ENCODE results near the gene AARS2.

DNA sequence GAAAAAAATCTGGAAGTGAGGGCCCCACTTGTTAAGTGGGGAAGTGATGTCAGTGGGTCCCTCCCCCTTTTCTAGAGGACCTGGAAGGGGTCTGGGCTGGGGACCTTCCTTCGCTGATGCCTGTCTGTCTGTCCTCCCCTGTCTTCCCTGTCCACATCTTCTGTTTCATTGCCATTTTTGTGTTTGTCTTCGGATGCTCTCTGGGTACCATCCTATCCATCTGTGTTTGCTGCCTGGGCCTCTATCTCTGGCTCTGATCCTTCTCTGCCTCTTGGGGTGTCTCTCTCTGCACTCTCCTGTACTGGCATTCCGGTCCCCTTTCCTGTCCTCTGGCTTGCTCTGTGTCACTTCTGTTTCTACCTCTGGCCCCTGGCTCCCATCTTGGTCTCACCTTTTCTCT lies 40.6 kb downstream of the AARS2 start:
- no peak for TF ChIP-seq RAD21 (IDR thresholded peaks at IDR 0.05; ENCODE audit: insufficient read depth, low read depth, low read length)
- no peak for TF ChIP-seq POLR2AphosphoS5 (IDR thresholded peaks at IDR 0.05; ENCODE audit: low read length)
- TF ChIP-seq SP1 (IDR thresholded peaks at IDR 0.05; ENCODE audit: low read depth, low read length): no peak
- TF ChIP-seq, protein P1, sequence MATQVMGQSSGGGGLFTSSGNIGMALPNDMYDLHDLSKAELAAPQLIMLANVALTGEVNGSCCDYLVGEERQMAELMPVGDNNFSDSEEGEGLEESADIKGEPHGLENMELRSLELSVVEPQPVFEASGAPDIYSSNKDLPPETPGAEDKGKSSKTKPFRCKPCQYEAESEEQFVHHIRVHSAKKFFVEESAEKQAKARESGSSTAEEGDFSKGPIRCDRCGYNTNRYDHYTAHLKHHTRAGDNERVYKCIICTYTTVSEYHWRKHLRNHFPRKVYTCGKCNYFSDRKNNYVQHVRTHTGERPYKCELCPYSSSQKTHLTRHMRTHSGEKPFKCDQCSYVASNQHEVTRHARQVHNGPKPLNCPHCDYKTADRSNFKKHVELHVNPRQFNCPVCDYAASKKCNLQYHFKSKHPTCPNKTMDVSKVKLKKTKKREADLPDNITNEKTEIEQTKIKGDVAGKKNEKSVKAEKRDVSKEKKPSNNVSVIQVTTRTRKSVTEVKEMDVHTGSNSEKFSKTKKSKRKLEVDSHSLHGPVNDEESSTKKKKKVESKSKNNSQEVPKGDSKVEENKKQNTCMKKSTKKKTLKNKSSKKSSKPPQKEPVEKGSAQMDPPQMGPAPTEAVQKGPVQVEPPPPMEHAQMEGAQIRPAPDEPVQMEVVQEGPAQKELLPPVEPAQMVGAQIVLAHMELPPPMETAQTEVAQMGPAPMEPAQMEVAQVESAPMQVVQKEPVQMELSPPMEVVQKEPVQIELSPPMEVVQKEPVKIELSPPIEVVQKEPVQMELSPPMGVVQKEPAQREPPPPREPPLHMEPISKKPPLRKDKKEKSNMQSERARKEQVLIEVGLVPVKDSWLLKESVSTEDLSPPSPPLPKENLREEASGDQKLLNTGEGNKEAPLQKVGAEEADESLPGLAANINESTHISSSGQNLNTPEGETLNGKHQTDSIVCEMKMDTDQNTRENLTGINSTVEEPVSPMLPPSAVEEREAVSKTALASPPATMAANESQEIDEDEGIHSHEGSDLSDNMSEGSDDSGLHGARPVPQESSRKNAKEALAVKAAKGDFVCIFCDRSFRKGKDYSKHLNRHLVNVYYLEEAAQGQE (IDR thresholded peaks at IDR 0.05; ENCODE audit: low read depth, low read length): no peak
- no peak for TF ChIP-seq KDM1A (IDR thresholded peaks at IDR 0.05; ENCODE audit: borderline replicate concordance)
- TF ChIP-seq, protein P2, sequence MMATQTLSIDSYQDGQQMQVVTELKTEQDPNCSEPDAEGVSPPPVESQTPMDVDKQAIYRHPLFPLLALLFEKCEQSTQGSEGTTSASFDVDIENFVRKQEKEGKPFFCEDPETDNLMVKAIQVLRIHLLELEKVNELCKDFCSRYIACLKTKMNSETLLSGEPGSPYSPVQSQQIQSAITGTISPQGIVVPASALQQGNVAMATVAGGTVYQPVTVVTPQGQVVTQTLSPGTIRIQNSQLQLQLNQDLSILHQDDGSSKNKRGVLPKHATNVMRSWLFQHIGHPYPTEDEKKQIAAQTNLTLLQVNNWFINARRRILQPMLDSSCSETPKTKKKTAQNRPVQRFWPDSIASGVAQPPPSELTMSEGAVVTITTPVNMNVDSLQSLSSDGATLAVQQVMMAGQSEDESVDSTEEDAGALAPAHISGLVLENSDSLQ (IDR thresholded peaks at IDR 0.05): no peak
- TF ChIP-seq, protein P3, sequence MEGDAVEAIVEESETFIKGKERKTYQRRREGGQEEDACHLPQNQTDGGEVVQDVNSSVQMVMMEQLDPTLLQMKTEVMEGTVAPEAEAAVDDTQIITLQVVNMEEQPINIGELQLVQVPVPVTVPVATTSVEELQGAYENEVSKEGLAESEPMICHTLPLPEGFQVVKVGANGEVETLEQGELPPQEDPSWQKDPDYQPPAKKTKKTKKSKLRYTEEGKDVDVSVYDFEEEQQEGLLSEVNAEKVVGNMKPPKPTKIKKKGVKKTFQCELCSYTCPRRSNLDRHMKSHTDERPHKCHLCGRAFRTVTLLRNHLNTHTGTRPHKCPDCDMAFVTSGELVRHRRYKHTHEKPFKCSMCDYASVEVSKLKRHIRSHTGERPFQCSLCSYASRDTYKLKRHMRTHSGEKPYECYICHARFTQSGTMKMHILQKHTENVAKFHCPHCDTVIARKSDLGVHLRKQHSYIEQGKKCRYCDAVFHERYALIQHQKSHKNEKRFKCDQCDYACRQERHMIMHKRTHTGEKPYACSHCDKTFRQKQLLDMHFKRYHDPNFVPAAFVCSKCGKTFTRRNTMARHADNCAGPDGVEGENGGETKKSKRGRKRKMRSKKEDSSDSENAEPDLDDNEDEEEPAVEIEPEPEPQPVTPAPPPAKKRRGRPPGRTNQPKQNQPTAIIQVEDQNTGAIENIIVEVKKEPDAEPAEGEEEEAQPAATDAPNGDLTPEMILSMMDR (IDR thresholded peaks at IDR 0.05 in 2 of 3, conservative IDR thresholded peaks at IDR 0.05 in 1 of 3; ENCODE audit: control insufficient read depth in 2 of 3, extremely low read depth in 1 of 3, insufficient read depth in 1 of 3, low read depth in 3 of 3, low read length in 3 of 3): no peak
- no peak for TF ChIP-seq EZH2 (IDR thresholded peaks at IDR 0.05; ENCODE audit: borderline replicate concordance, control insufficient read depth, low read depth, low read length)
- TF ChIP-seq FOXK2 (IDR thresholded peaks at IDR 0.05): no peak
- no peak for TF ChIP-seq TAF1 (IDR thresholded peaks at IDR 0.05; ENCODE audit: borderline replicate concordance, low read depth, low read length)
